GM15510 (cell line): Measurements from ENCODE around the gene TBC1D3C.
"Not testable (repeated sequence)": the region's sequence is repeated elsewhere in the genome, so short reads cannot be mapped to it uniquely, and the experiment has no call there.

Experiments used
- POLR2A ChIP-seq: IDR thresholded peaks from 3 replicates; pipeline ENCODE4 v1.6.1; 2011; ENCODE audit warnings: borderline replicate concordance; ENCODE audit not compliant: insufficient read length; ENCODE audit errors: extremely low read depth

Gene TBC1D3C

GRCh38 chr17:38068534-38068933 lies at the start of gene TBC1D3C:
Gene TBC1D3C (minus strand): TSS chr17:38068634. CDS start chr17:38067066, 1,568 bp downstream.
- TF ChIP-seq POLR2A = not testable (repeated sequence)
